Measurements from ENCODE around the gene ELN. TPM values are rescaled to one million over a fixed set of nuclear protein-coding genes. Genes with fewer than 3 reads are reported as not detected.
A peak's percentile ranks its signal among the peaks of the same experiment; 100 is the strongest.

Gene ELN
- total and polyA plus RNA-seq, 2 experiments from 2014 or later = 37.7 to 58.1 TPM

- Histone ChIP-seq H3K4me1 (ENCODE audit: insufficient read depth) (peaks cover 23% of the 10 kb centered on the region), H3K27me3 (no peaks in the 10 kb centered on the region), H3K27ac (no peak overlapping the region), H3K9me3 (ENCODE audit: low read depth) (no peaks in the 10 kb centered on the region), H3K4me3 (no peak overlapping the region), H3K4me2 (no peak overlapping the region), H4K20me1 (ENCODE audit: insufficient read depth, poor library complexity, severe bottlenecking) (no peaks in the 10 kb centered on the region), H3K9me2 (replicated peaks; ENCODE audit: insufficient read depth) (no peaks in the 10 kb centered on the region), H2AFZ (no peak overlapping the region), H3K79me2 (no peaks in the 10 kb centered on the region), H3K36me3 (replicated peaks; ENCODE audit: insufficient read depth, low read depth) (no peaks in the 10 kb centered on the region)
- TF ChIP-seq CTCF (IDR thresholded peaks at IDR 0.05; ENCODE audit: poor library complexity) = no peak
- TF ChIP-seq EZH2phosphoT487 (IDR thresholded peaks at IDR 0.05; ENCODE audit: low read depth, severe bottlenecking, unreplicated experiment) = no peak
- TF ChIP-seq EZH2 (IDR thresholded peaks at IDR 0.05; ENCODE audit: borderline replicate concordance) = no peak
- 92% methylated on average over 6 of the region's 6 CpGs for WGBS (ENCODE audit: low lambda C conversion rate, missing lambda C conversion rate)
- no peak for DNase-seq (ENCODE audit: low spot score)
These were observed 13.0 kb upstream of the ELN start for GRCh38 chr7:74014931-74015330.

- DNase-seq (ENCODE audit: low spot score) = no peak
- Histone ChIP-seq H3K79me2 (no peaks in the 10 kb centered on the region), H3K27me3 (no peaks in the 10 kb centered on the region), H3K9me2 (replicated peaks; ENCODE audit: insufficient read depth) (no peaks in the 10 kb centered on the region), H3K36me3 (replicated peaks; ENCODE audit: insufficient read depth, low read depth) (no peaks in the 10 kb centered on the region), H3K4me3 (no peak overlapping the region), H3K4me1 (ENCODE audit: insufficient read depth) (peaks cover 23% of the 10 kb centered on the region), H3K9me3 (ENCODE audit: low read depth) (no peaks in the 10 kb centered on the region), H4K20me1 (ENCODE audit: insufficient read depth, poor library complexity, severe bottlenecking) (no peaks in the 10 kb centered on the region), H3K4me2 (no peak overlapping the region), H2AFZ (no peak overlapping the region), H3K27ac (no peak overlapping the region)
- 91% methylated on average over 4 of the region's 4 CpGs for whole genome bisulfite sequencing (ENCODE audit: low lambda C conversion rate, missing lambda C conversion rate)
- no peak for TF ChIP-seq EZH2phosphoT487 (IDR thresholded peaks at IDR 0.05; ENCODE audit: low read depth, severe bottlenecking, unreplicated experiment)
These were observed 12.3 kb upstream of the ELN start for GRCh38 chr7:74015670-74016069.

- WGBS (ENCODE audit: low lambda C conversion rate, missing lambda C conversion rate) = 34% methylated on average over 6 of the region's 6 CpGs
- TF ChIP-seq EZH2 (IDR thresholded peaks at IDR 0.05; ENCODE audit: borderline replicate concordance) (no peak), CTCF (IDR thresholded peaks at IDR 0.05; ENCODE audit: poor library complexity) (no peak), EZH2phosphoT487 (IDR thresholded peaks at IDR 0.05; ENCODE audit: low read depth, severe bottlenecking, unreplicated experiment) (no peak)
- Histone ChIP-seq H3K4me2 (no peak overlapping the region), H3K79me2 (no peaks in the 10 kb centered on the region), H3K27ac (no peak overlapping the region), H3K27me3 (no peaks in the 10 kb centered on the region), H3K9me3 (ENCODE audit: low read depth) (no peaks in the 10 kb centered on the region), H4K20me1 (ENCODE audit: insufficient read depth, poor library complexity, severe bottlenecking) (no peaks in the 10 kb centered on the region), H3K4me3 (no peak overlapping the region), H3K36me3 (replicated peaks; ENCODE audit: insufficient read depth, low read depth) (no peaks in the 10 kb centered on the region), H3K9me2 (replicated peaks; ENCODE audit: insufficient read depth) (no peaks in the 10 kb centered on the region), H2AFZ (no peak overlapping the region), H3K4me1 (ENCODE audit: insufficient read depth) (peaks cover 24% of the 10 kb centered on the region)
- no peak for DNase-seq (ENCODE audit: low spot score)
These were observed 10.8 kb upstream of the ELN start for GRCh38 chr7:74017125-74017524.

GRCh38 chr7:74018246-74018895 is 9.6 kb upstream of the ELN start:
- Histone ChIP-seq H3K27me3 (no peaks in the 10 kb centered on the region), H2AFZ (no peak overlapping the region), H3K9me2 (replicated peaks; ENCODE audit: insufficient read depth) (no peaks in the 10 kb centered on the region), H3K4me1 (ENCODE audit: insufficient read depth) (peaks cover 30% of the 10 kb centered on the region), H3K4me3 (no peak overlapping the region), H3K36me3 (replicated peaks; ENCODE audit: insufficient read depth, low read depth) (no peaks in the 10 kb centered on the region), H3K4me2 (peak overlapping the region; percentile 59), H4K20me1 (ENCODE audit: insufficient read depth, poor library complexity, severe bottlenecking) (no peaks in the 10 kb centered on the region), H3K27ac (no peak overlapping the region), H3K9me3 (ENCODE audit: low read depth) (no peaks in the 10 kb centered on the region), H3K79me2 (no peaks in the 10 kb centered on the region)
- no peak for TF ChIP-seq EZH2 (IDR thresholded peaks at IDR 0.05; ENCODE audit: borderline replicate concordance)
- no peak for TF ChIP-seq CTCF (IDR thresholded peaks at IDR 0.05; ENCODE audit: poor library complexity)
- DNase-seq (ENCODE audit: low spot score) = no peak
- 75% methylated on average over 10 of the region's 10 CpGs for WGBS (ENCODE audit: low lambda C conversion rate, missing lambda C conversion rate)

Data from hepatocyte (in vitro differentiated cells).